B cell (primary cell): ENCODE results near the gene PEPD. TPM values are rescaled to one million over a fixed set of nuclear protein-coding genes. Genes with fewer than 3 reads are reported as not detected.

Experiments
- ATAC-seq: fragments of 200-7000 bp; cut with Tn5 transposase; one replicate; pipeline ENCODE4 v1.10.0; 2021; ENCODE audit warnings: low read depth, mild to moderate bottlenecking, moderate number of reproducible peaks, moderate library complexity
- CTCF ChIA-PET: fragments of 350-600 bp; sonication (Branson Sonifier 250); formaldehyde crosslinking; loops from one replicate; lab custom pipeline; 2021; ENCODE audit warnings: antibody characterized with exemption, inconsistent platforms; lab: Charles Lee
- POLR2A ChIA-PET: fragments of 350-600 bp; sonication (Branson Sonifier 250); formaldehyde crosslinking; loops from one replicate; lab custom pipeline; 2021; ENCODE audit warnings: antibody characterized with exemption; lab: Charles Lee
- DNase-seq: peaks from one replicate; pipeline ENCODE4 v3.0.0; 2013
- H2AFZ ChIP-seq: 2 replicates; pipeline ENCODE4 v1.6.1; 2012; ENCODE audit warnings: mild to moderate bottlenecking, low read depth, low read length; ENCODE audit not compliant: insufficient read depth, poor library complexity, severe bottlenecking
- H3K27ac ChIP-seq, 2 donors: 1 replicate in 1 of 2; 2 replicates in 1 of 2; pipeline ENCODE4 v1.5.1; 2012 to 2013; ENCODE audit warnings: low read length in 2 of 2, mild to moderate bottlenecking in 2 of 2, moderate library complexity in 1 of 2
- H3K27me3 ChIP-seq, 4 experiments: fragments of 200-600 bp in 1 of 4; sonication (generic) in 1 of 4; replicated peaks in 1 of 4; 1 replicate in 2 of 4; 2 replicates in 2 of 4; pipeline versions ENCODE4 v1.6.1 to v1.7.0; 2013 to 2016; ENCODE audit warnings: low read length in 3 of 4, mild to moderate bottlenecking in 2 of 4, mixed read lengths in 1 of 4, moderate library complexity in 1 of 4; ENCODE audit not compliant: insufficient read depth in 4 of 4, control insufficient read depth in 3 of 4; ENCODE audit errors: control extremely low read depth in 1 of 4
- H3K36me3 ChIP-seq, 2 experiments: replicated peaks in 1 of 2; 1 replicate in 1 of 2; 2 replicates in 1 of 2; pipeline versions ENCODE4 v1.6.1 to v1.7.1; 2013; ENCODE audit warnings: low read length in 1 of 2; ENCODE audit not compliant: insufficient read depth in 2 of 2, control insufficient read depth in 1 of 2; ENCODE audit errors: control extremely low read depth in 1 of 2, extremely low read depth in 1 of 2
- H3K4me1 ChIP-seq, 2 donors: fragments of 200-600 bp in 1 of 2; sonication (generic) in 1 of 2; 1 replicate in 1 of 2; 2 replicates in 1 of 2; pipeline versions ENCODE4 v1.5.1 to v1.6.1; 2013 to 2017; ENCODE audit warnings: low read length in 2 of 2; ENCODE audit not compliant: control insufficient read depth in 2 of 2, insufficient read depth in 2 of 2
- H3K4me2 ChIP-seq: replicated peaks from 2 replicates; pipeline ENCODE3; 2012; ENCODE audit warnings: mild to moderate bottlenecking, low read depth, low read length; ENCODE audit not compliant: poor library complexity, severe bottlenecking
- H3K4me3 ChIP-seq, 5 experiments: fragments of 200-600 bp in 1 of 5; sonication (generic) in 1 of 5; 1 replicate in 3 of 5; 2 replicates in 2 of 5; pipeline versions ENCODE4 v1.5.1 to v1.7.0; 2011 to 2016; ENCODE audit warnings: low read length in 4 of 5, mild to moderate bottlenecking in 4 of 5, low read depth in 2 of 5, control low read depth in 1 of 5, moderate library complexity in 1 of 5; ENCODE audit not compliant: insufficient read depth in 1 of 5; ENCODE audit errors: control extremely low read depth in 1 of 5, extremely low read depth in 1 of 5
- H3K79me2 ChIP-seq: fragments of 200-600 bp; sonication (generic); one replicate; pipeline ENCODE4 v1.6.0; 2016; ENCODE audit warnings: low read length; ENCODE audit not compliant: control insufficient read depth, insufficient read depth
- H3K9ac ChIP-seq: fragments of 200-600 bp; sonication (generic); 2 replicates; pipeline ENCODE4 v1.6.1; 2017; ENCODE audit warnings: mild to moderate bottlenecking, low read length, moderate library complexity
- H3K9me3 ChIP-seq, 3 donors: one replicate each; pipeline versions ENCODE4 v1.6.1 to v1.7.1; 2013; ENCODE audit warnings: low read length in 2 of 3; ENCODE audit not compliant: control insufficient read depth in 2 of 3, insufficient read depth in 1 of 3; ENCODE audit errors: control extremely low read depth in 1 of 3
- H4K20me1 ChIP-seq: 2 replicates; pipeline ENCODE4 v1.6.0; 2012; ENCODE audit warnings: mild to moderate bottlenecking, low read length; ENCODE audit not compliant: insufficient read depth, control insufficient read depth, poor library complexity, severe bottlenecking
- H3K27ac Mint-ChIP-seq: one replicate; pipeline ENCODE4 v1.8.0; 2021; ENCODE audit warnings: mixed read lengths
- H3K27me3 Mint-ChIP-seq: one replicate; pipeline ENCODE4 v1.8.0; 2021; ENCODE audit warnings: mixed read lengths
- H3K4me1 Mint-ChIP-seq: one replicate; pipeline ENCODE4 v1.8.0; 2021; ENCODE audit warnings: mixed read lengths
- H3K4me3 Mint-ChIP-seq: one replicate; pipeline ENCODE4 v1.8.0; 2021; ENCODE audit warnings: mixed read lengths
- H3K9me3 Mint-ChIP-seq: one replicate; pipeline ENCODE4 v1.8.0; 2022; ENCODE audit warnings: mixed read lengths; ENCODE audit not compliant: insufficient read depth
- CTCF ChIP-seq: fragments of 200-600 bp; IDR thresholded peaks from one replicate; pipeline ENCODE4 v1.8.0; 2022; ENCODE audit warnings: antibody characterized with exemption, mild to moderate bottlenecking
- EZH2 ChIP-seq: IDR thresholded peaks from 2 replicates; pipeline ENCODE4 v1.6.1; 2012; ENCODE audit warnings: borderline replicate concordance, low read depth, mild to moderate bottlenecking, moderate library complexity, low read length; ENCODE audit not compliant: insufficient read depth, poor library complexity, severe bottlenecking
- WGBS: methylation state at CpG from one replicate; pipeline ENCODE4 v1.1.5; 2013; ENCODE audit warnings: missing lambda C conversion rate; ENCODE audit not compliant: insufficient coverage; 5-methylcytosine and 5-hydroxymethylcytosine counted together
- intact Hi-C: fragments of 100-400 bp; cut with micrococcal nuclease; formaldehyde crosslinking; loops from one replicate; pipeline ENCODE4 v1.10.0; 2022
- polyA plus RNA-seq: library from polyadenylated mRNA; depleted of rRNA; stranded (reverse); fragments of >200 nt; gene quantifications from 2 replicates; pipeline ENCODE4 v1.2.3, GENCODE V29; 2012
- total RNA-seq, 2 donors: library from RNA; stranded (reverse); fragments of 120-200 nt in 1 of 2; gene quantifications; 1 replicate in 1 of 2; 2 replicates in 1 of 2; pipeline versions ENCODE4 v1.2.3 to v1.2.4, GENCODE V29; 2013 to 2022

PEPD gene
- total and polyA plus RNA-seq, 2 donors (not counting 1 experiment from before 2014, with no cell fraction given): 36.4 to 42.7 TPM

- H3K9me3 ChIP-seq: no peaks in the 10 kb centered on the region
- no peaks in the 10 kb centered on the region for H4K20me1 ChIP-seq
- ATAC-seq (no peak), DNase-seq (no peak)
- H3K4me1 ChIP-seq: no peaks in the 10 kb centered on the region
- POLR2A ChIA-PET: no interaction called here
- H3K9ac ChIP-seq: no peak overlapping the region
- intact Hi-C loops: no loop called here
- Mint-ChIP-seq H3K27ac (no peak overlapping the region), H3K4me3 (no peak overlapping the region), H3K9me3 (no peaks in the 10 kb centered on the region), H3K27me3 (no peaks in the 10 kb centered on the region), H3K4me1 (no peaks in the 10 kb centered on the region)
- H3K36me3 ChIP-seq: no peaks in the 10 kb centered on the region
- TF ChIP-seq EZH2 (no peak), CTCF (no peak)
- no peak overlapping the region for H3K4me2 ChIP-seq
- H3K4me3 ChIP-seq: no peak overlapping the region
- no peak overlapping the region for H3K27ac ChIP-seq
- H3K27me3 ChIP-seq: no peaks in the 10 kb centered on the region
- H3K79me2 ChIP-seq: no peaks in the 10 kb centered on the region
- 91% methylated on average over 27 of the region's 31 CpGs for WGBS
- CTCF ChIA-PET: interaction anchor here (2.5 to 3.5 kb wide), 2 partner anchors 11 to 160 kb away, joined by 7 to 16 read pairs; no protein-coding TSS in a partner anchor
- H2AFZ ChIP-seq: no peak overlapping the region
These were observed 125.7 kb downstream of the PEPD start for GRCh38 chr19:33395561-33396550.
